ENCODE measurements around the gene AFM. TPM values are rescaled to one million over a fixed set of nuclear protein-coding genes. Genes with fewer than 3 reads are reported as not detected.
"Not testable (repeated sequence)": the region's sequence is repeated elsewhere in the genome, so short reads cannot be mapped to it uniquely, and the experiment has no call there.

Gene AFM
- total and polyA plus RNA-seq, 5 donors, result not detected

DNA sequence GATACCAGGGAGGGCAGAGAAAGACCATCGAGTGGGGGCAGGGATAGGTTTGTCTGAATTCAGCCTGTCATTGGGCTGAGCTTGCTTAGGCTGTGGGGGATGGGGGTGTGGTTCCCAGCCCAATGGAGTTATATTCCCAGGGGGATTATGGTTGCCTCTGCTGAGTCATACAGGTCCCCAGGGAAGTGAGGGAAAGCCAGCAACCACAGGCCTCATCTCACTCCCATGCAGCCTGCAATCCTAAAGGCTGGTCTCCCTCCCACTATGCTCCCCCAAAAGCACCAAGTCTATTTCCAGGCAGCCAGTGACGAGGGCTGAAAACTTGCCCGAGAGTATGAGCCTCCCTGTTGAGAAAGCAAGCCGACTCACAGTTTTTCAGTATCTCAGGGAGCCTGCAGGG, 39.3 kb downstream of the AFM start:
- Histone ChIP-seq H3K27ac (ENCODE audit: low read length) (no peak overlapping the region), H3K27me3 (ENCODE audit: control insufficient read depth, insufficient read depth) (no peaks in the 10 kb centered on the region), H3K4me1 (ENCODE audit: control insufficient read depth, insufficient read depth, low read length) (no peaks in the 10 kb centered on the region), H3K9me3 (ENCODE audit: control insufficient read depth, low read length) (no peaks in the 10 kb centered on the region), H3K4me3 (ENCODE audit: low read length) (no peak overlapping the region)
- intact Hi-C loops (cut with DNase I), result no loop called here
- DNase-seq, result no peak
- no peak for ATAC-seq
- WGBS, result 46% methylated on average over 4 of the region's 4 CpGs

DNA sequence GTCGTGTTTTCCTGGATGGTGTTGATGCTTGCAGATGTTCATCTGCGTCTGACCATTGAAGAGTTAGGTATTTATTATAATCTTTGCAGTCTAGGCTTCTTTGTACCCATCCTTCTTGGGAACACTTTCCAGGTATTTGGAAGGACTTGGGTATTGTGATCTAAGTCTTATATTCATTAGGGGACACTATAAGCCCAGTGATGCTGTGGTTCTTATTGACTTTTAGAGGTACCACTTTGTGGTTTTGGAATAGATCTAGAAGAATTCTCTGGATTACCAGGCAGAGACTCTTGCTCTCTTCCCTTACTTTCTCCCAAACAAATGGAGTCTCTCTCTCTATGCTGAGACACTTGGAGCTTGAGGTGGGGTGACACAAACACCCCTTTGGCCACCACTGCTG, 41.6 kb downstream of the AFM start:
- Histone ChIP-seq H3K27ac (ENCODE audit: low read length) (no peak overlapping the region), H3K27me3 (ENCODE audit: control insufficient read depth, insufficient read depth) (no peaks in the 10 kb centered on the region), H3K4me3 (ENCODE audit: low read length) (no peak overlapping the region), H3K4me1 (ENCODE audit: control insufficient read depth, insufficient read depth, low read length) (no peaks in the 10 kb centered on the region), H3K9me3 (ENCODE audit: control insufficient read depth, low read length) (no peaks in the 10 kb centered on the region)
- ATAC-seq, result no peak
- intact Hi-C loops (cut with DNase I), result no loop called here
- no peak for DNase-seq
- 76% methylated on average over 2 of the region's 2 CpGs for WGBS

DNA sequence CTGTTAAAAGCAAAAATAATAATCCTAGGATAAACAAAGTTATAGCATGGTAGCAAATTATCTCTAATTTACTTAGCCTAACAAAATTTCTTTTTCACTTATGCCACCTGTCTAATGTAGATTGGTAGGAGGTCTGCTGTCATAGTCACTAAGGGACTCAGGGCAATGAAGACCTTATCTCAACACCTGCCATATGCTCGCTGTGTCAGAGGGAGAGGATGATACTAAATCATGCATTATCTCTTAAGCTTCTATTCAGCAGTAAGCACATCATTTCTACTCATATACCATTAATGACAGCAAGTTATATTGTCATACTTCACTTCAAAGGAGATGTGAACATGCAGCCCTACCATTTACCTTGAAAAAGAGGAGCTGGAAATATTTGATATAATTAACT, 44.1 kb downstream of the AFM start:
- H3K27ac ChIP-seq (ENCODE audit: low read length), result no peak overlapping the region
- no peak for DNase-seq
- ATAC-seq, result no peak
- no peaks in the 10 kb centered on the region for H3K27me3 ChIP-seq (ENCODE audit: control insufficient read depth, insufficient read depth)
- no peak overlapping the region for H3K4me3 ChIP-seq (ENCODE audit: low read length)
- H3K9me3 ChIP-seq (ENCODE audit: control insufficient read depth, low read length), result no peaks in the 10 kb centered on the region
- H3K4me1 ChIP-seq (ENCODE audit: control insufficient read depth, insufficient read depth, low read length), result no peaks in the 10 kb centered on the region
- WGBS, result 54% methylated on average over 1 of the region's 1 CpG
- intact Hi-C loops (cut with DNase I), result no loop called here

DNA sequence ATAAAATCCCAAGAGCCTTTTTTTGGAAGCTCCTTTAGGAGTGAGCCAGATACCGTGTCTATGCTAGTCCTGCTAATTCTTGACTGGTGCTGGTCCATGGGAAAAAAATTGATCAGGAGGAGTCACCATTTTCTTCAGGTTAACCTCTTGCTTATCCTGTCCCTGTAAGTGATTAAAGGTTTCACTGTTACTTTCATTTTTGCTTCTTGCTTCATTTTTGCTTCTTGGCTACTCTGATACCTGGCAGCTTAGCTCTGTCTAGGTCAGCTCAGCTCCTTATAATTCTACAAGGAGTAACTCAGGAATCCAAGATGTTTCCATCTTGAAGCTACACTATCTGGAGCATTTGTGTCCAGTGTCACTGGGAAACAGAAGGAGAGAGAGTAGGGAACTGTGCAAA, 45.7 kb downstream of the AFM start:
- Histone ChIP-seq H3K27me3 (ENCODE audit: control insufficient read depth, insufficient read depth) (no peaks in the 10 kb centered on the region), H3K4me3 (ENCODE audit: low read length) (no peak overlapping the region), H3K4me1 (ENCODE audit: control insufficient read depth, insufficient read depth, low read length) (no peaks in the 10 kb centered on the region), H3K27ac (ENCODE audit: low read length) (no peak overlapping the region), H3K9me3 (ENCODE audit: control insufficient read depth, low read length) (no peaks in the 10 kb centered on the region)
- ATAC-seq (no peak), DNase-seq (no peak)
- intact Hi-C loops (cut with DNase I), result no loop called here
- WGBS, result 69% methylated on average over 1 of the region's 1 CpG

DNA sequence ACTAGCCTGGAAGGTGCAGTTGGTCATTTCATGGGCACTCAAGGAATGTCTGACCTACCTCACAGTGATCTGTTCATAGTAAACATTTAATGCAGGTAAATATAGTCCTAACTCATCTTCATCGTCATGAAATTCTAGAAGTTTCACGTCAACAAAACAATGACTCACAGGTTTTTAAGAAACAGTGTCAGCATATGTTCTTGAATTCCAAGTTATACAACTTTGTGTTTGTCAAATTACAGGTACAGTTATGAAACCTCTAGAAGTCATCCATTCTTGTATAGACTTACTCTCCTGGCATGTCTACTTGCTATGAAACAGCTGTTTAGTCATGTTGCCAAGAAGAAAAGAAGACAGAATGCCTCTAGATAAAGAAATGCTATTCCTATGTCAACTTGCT, 46.6 kb downstream of the AFM start:
- intact Hi-C loops (cut with DNase I), result no loop called here
- no peak overlapping the region for H3K27ac ChIP-seq (ENCODE audit: low read length)
- no peaks in the 10 kb centered on the region for H3K9me3 ChIP-seq (ENCODE audit: control insufficient read depth, low read length)
- WGBS, result 92% methylated on average over 2 of the region's 2 CpGs
- DNase-seq (no peak), ATAC-seq (no peak)
- H3K4me3 ChIP-seq (ENCODE audit: low read length), result no peak overlapping the region
- no peaks in the 10 kb centered on the region for H3K27me3 ChIP-seq (ENCODE audit: control insufficient read depth, insufficient read depth)
- no peaks in the 10 kb centered on the region for H3K4me1 ChIP-seq (ENCODE audit: control insufficient read depth, insufficient read depth, low read length)

DNA sequence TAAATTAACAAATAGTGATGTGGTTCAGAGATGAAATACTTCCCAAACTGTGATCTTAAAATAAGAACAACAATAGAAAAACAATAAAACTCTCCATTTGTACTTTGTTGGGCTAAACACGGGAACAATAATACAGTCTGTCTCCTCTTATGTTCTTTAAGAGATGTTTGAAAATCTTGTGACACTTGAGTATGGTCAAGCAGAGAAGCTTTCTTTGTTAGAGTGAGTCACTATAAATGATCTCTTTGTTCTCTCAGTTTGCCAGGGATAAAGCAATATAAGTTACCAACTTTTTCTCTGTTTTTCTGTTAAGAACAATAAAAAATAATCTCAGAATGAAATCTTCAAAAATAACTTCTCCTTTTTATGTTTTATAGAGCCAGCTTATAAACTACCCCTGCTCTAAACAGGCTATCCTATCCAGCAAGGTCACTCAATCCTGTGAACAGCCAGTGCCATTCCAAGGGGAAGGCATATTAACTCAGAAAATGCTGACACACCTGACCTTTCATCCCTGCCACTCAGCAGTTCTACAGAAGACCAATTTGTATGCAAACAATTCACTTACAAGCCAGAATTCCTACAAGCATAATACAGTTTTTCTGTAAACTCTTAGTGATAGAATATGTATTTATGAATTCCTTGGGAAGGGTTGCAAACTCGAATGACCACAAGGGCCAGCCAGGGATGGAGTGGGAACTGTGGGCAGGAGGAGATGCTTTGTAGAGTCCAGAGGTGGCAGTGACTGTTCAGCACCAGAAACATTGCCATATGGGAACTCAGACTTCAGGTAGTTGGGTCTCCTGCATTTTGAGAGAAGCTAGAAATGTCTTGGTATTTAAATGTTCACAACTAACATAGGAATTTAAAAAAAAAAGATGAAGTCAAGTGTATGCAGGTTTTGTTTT, 52.2 kb downstream of the AFM start:
- intact Hi-C loops (cut with DNase I), result no loop called here
- DNase-seq (no peak), ATAC-seq (no peak)
- no peaks in the 10 kb centered on the region for H3K27me3 ChIP-seq (ENCODE audit: control insufficient read depth, insufficient read depth)
- 73% methylated on average over 2 of the region's 2 CpGs for WGBS
- no peaks in the 10 kb centered on the region for H3K9me3 ChIP-seq (ENCODE audit: control insufficient read depth, low read length)
- no peak overlapping the region for H3K4me3 ChIP-seq (ENCODE audit: low read length)
- no peaks in the 10 kb centered on the region for H3K4me1 ChIP-seq (ENCODE audit: control insufficient read depth, insufficient read depth, low read length)
- H3K27ac ChIP-seq (ENCODE audit: low read length), result no peak overlapping the region

DNA sequence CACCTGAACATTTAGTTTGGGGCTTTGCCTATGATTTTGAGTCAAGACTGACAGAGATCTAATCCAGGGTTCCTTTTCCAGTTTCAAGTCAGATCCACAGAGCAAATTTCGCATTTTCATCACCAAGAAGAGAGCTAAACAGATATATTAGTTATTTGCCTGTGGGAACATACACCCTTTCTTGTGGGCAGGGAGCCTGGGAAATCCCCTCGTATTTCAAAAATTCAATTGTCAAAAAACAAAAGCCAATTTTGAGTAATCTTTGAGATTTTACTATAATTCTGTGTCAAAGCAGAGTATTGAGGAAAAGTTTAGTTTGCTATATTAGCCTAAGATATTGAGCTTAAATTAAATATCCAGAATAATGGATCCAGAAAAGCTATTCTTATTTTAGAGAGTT, 56.6 kb downstream of the AFM start:
- intact Hi-C loops (cut with DNase I), result no loop called here
- ATAC-seq (no peak), DNase-seq (no peak)
- Histone ChIP-seq H3K9me3 (ENCODE audit: control insufficient read depth, low read length) (no peaks in the 10 kb centered on the region), H3K27ac (ENCODE audit: low read length) (no peak overlapping the region), H3K27me3 (ENCODE audit: control insufficient read depth, insufficient read depth) (no peaks in the 10 kb centered on the region), H3K4me3 (ENCODE audit: low read length) (no peak overlapping the region), H3K4me1 (ENCODE audit: control insufficient read depth, insufficient read depth, low read length) (no peaks in the 10 kb centered on the region)
- 74% methylated on average over 2 of the region's 2 CpGs for WGBS

DNA sequence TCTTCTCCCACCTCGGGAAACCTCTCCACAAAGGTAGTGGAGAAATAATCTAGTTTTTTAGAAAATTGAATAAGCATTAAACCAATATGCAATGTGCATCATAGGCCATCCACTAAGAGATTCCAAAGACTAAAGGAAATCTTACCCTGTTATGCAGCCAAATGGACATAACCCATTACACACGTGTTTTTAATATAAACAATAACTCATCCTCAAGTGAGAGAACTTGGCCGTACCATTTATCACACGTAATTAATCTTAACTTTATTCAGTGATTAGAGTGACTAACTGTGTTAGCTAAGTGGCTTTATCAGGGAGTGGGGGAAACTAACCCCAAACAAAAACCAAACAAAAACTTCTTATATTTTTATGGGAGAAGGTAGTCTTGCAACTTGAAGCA, 57.8 kb downstream of the AFM start:
- ATAC-seq (no peak), DNase-seq (no peak)
- Histone ChIP-seq H3K4me3 (ENCODE audit: low read length) (no peak overlapping the region), H3K27ac (ENCODE audit: low read length) (no peak overlapping the region), H3K4me1 (ENCODE audit: control insufficient read depth, insufficient read depth, low read length) (no peaks in the 10 kb centered on the region), H3K27me3 (ENCODE audit: control insufficient read depth, insufficient read depth) (no peaks in the 10 kb centered on the region), H3K9me3 (ENCODE audit: control insufficient read depth, low read length) (no peaks in the 10 kb centered on the region)
- 47% methylated on average over 4 of the region's 4 CpGs for WGBS
- intact Hi-C loops (cut with DNase I), result no loop called here

DNA sequence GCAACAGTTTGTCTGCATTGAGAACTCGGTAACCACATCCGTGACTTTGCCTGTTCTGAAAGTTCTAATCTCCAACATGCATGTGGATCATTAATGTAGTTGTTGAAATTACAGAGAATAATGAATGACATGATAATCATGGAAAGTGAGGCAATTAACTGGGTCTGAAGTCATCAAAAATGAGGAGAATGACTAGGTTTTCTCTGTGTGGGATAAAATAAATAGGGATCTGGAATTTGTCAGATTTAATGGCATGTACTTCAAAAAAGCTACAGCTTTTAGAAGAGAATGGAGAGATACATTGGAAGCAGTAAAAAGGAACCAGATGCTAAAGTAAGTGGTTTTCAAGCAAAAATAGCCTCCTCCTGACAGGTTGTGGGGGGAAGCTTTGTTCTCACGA, 59.3 kb downstream of the AFM start:
- H3K4me1 ChIP-seq (ENCODE audit: control insufficient read depth, insufficient read depth, low read length), result no peaks in the 10 kb centered on the region
- no peak overlapping the region for H3K4me3 ChIP-seq (ENCODE audit: low read length)
- DNase-seq (no peak), ATAC-seq (no peak)
- WGBS, result 78% methylated on average over 3 of the region's 3 CpGs
- no peak overlapping the region for H3K27ac ChIP-seq (ENCODE audit: low read length)
- intact Hi-C loops (cut with DNase I), result no loop called here
- H3K27me3 ChIP-seq (ENCODE audit: control insufficient read depth, insufficient read depth), result no peaks in the 10 kb centered on the region
- H3K9me3 ChIP-seq (ENCODE audit: control insufficient read depth, low read length), result no peaks in the 10 kb centered on the region

DNA sequence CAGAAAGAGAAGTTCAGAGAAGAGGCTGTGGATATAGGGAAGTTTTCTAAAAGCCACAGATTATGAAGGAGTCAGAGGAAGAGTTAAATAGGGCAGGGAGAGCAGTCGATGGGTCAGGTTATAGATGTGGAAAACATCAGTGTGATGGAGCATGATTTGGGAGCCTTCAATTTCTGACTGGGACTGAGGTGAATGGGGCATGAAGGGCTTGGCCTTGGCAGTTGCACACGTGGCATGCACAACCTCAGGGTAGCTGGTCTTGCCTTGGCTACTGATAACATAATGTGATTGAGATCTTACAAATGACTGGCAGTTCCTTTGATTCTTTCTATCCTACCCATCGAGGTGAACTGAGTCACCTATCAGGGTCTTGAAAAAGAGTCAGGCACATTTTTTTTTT, 59.7 kb downstream of the AFM start:
- 66% methylated on average over 3 of the region's 3 CpGs for WGBS
- H3K27me3 ChIP-seq (ENCODE audit: control insufficient read depth, insufficient read depth), result no peaks in the 10 kb centered on the region
- DNase-seq, result no peak
- no peaks in the 10 kb centered on the region for H3K9me3 ChIP-seq (ENCODE audit: control insufficient read depth, low read length)
- no peaks in the 10 kb centered on the region for H3K4me1 ChIP-seq (ENCODE audit: control insufficient read depth, insufficient read depth, low read length)
- no peak overlapping the region for H3K4me3 ChIP-seq (ENCODE audit: low read length)
- H3K27ac ChIP-seq (ENCODE audit: low read length), result no peak overlapping the region
- no peak for ATAC-seq
- intact Hi-C loops (cut with DNase I), result no loop called here

DNA sequence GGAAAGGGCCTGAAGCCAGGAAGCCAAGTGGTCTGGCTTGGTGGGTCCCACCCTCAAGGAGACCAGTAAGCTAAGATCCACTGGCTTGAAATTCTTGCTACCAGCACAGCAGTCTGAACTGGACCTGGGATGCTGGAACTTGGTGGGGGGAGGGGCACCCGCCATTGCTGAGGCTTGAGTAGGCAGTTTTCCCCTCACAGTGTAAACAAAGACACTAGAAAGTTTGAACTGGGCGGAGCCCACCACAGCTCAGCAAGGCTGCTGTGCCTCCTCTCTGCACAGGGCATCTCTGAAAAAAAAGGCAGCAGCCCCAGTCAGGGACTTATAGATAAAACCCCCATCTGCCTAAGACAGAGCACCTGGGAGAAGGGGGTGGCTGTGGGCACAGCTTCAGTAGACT, 63.1 kb downstream of the AFM start:
- H3K27ac ChIP-seq (ENCODE audit: low read length), result no peak overlapping the region
- ATAC-seq (no peak), DNase-seq (no peak)
- no peaks in the 10 kb centered on the region for H3K9me3 ChIP-seq (ENCODE audit: control insufficient read depth, low read length)
- no peak overlapping the region for H3K4me3 ChIP-seq (ENCODE audit: low read length)
- WGBS, result 82% methylated on average over 2 of the region's 2 CpGs
- intact Hi-C loops (cut with DNase I), result no loop called here
- H3K4me1 ChIP-seq (ENCODE audit: control insufficient read depth, insufficient read depth, low read length), result no peaks in the 10 kb centered on the region
- no peaks in the 10 kb centered on the region for H3K27me3 ChIP-seq (ENCODE audit: control insufficient read depth, insufficient read depth)

DNA sequence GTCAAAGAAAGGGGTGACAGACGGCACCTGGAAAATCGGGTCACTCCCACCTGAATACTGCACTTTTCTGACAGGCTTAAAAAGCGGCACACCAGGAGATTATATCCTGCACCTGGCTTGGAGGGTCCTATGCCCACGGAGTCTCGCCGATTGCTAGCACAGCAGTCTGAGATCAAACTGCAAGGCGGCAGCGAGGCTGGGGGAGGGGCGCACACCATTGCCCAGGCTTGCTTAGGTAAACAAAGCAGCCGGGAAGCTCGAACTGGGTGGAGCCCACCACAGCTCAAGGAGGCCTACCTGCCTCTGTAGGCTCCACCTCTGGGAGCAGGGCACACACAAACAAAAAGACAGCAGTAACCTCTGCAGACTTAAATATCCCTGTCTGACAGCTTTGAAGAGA, 69.3 kb downstream of the AFM start:
- DNase-seq; intact Hi-C loops (cut with DNase I); H3K27me3 ChIP-seq (ENCODE audit: control insufficient read depth, insufficient read depth); H3K9me3 ChIP-seq (ENCODE audit: control insufficient read depth, low read length); H3K4me1 ChIP-seq (ENCODE audit: control insufficient read depth, insufficient read depth, low read length); H3K27ac ChIP-seq (ENCODE audit: low read length); ATAC-seq; H3K4me3 ChIP-seq (ENCODE audit: low read length): not testable (repeated sequence)
- 94% methylated on average over 11 of the region's 11 CpGs for WGBS
